HG02763 (cell line): ENCODE data around the gene CUBN.
"Not testable (repeated sequence)": the region's sequence is repeated elsewhere in the genome, so short reads cannot be mapped to it uniquely, and the experiment has no call there.

ENCODE experiments used
- ATAC-seq: cut with Tn5 transposase; IDR thresholded peaks from one replicate; pipeline ENCODE4 v1.9.1; 2021; ENCODE audit warnings: mild to moderate bottlenecking, moderate library complexity; ENCODE audit not compliant: unreplicated experiment

The CUBN gene

DNA sequence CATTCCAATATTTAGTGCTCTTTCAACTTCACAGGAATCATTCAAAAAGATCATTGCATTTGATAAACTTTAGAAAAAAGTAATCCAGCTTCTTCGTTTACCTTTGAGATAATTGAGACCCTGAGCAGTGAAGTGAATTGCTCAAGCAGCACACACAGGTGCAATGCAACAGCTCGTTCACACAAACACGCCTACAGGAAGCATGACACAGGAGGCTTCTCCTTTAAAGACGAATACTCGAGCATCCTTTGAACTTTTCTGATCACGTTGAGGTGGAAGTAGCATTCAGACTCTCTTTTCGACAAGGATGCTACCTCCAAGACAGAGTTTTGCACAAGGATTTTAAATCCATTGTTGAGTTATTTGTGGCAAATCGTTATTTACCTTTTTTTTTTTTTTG lies 294.4 kb downstream of the CUBN start:
- no peak for ATAC-seq

- ATAC-seq, result no peak
These were observed 297.1 kb downstream of the CUBN start for GRCh38 chr10:16832351-16833080.

DNA sequence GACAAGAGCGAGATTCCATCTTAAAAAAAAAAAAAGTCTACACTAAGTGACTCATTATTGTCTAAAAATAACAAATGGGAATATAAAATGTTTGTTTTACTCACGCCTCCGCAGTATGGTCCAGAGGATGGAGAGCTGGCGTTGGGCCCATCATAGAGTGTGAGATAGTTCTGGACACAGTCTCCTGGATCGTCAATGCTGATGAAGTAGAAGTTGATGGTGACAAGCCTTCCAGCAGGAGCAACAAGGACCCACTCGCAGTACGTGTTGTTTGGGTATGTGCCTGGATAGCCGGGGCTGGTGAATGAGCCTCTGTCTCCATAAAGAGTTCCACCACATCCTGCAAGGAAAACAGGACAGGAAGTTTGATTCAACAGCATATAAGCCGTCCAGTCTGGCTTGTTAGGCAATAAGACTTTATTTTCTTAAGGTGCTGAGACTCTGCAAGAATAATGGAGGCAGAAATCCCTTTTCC lies 300.9 kb downstream of the CUBN start:
- no peak for ATAC-seq

GRCh38 chr10:16828114-16828568 lies 301.5 kb downstream of the CUBN start:
- peak; percentile 71 for ATAC-seq

DNA sequence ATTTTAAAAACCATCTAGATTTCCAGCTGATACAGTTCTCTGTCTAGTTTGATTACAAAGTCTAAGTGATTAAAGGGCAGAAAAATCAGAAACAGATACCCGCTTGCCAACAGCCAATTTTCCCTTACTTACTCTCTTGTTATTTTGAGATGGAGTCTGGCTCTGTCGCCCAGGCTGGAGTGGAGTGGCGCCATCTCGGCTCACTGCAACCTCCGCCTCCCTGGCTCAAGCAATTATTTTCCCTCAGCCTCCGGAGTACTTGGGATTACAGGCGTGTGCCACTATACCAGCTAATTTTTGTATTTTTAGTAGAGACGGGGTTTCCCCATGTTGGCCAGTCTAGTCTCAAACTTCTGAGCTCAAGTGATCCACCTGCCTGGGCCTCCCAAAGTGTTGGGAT lies 302.1 kb downstream of the CUBN start:
- ATAC-seq, result not testable (repeated sequence)

DNA sequence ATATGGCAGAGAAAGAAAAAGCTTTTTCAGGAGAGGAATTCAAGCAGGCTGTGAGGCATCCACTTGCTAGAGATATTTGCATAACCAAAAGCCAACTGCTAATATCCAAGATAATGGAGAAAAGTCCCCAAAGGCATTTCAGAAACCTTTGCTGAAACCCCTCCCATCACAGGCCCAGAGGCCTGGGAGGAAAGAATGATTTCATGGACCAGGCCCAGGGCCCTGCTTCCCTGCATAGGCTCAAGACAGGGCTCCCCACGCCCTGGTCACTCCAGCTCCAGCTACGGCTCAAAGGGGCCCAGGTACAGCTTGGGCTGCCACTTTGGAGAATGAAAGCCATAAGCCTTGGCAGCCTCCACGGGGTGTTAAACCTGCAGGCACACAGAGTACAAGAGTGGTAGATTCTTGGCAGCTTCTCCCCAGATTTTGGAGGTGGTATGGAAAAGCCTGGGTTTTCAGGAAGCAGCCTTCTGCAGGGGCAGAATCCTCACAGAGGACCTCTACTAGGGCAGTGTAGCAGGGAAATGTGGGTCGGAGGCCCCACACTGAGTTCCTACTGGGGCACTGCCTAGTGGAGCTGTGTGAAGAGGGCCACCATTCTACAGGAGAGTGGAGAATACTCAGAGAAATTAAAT lies 306.8 kb downstream of the CUBN start:
- ATAC-seq, result no peak

DNA sequence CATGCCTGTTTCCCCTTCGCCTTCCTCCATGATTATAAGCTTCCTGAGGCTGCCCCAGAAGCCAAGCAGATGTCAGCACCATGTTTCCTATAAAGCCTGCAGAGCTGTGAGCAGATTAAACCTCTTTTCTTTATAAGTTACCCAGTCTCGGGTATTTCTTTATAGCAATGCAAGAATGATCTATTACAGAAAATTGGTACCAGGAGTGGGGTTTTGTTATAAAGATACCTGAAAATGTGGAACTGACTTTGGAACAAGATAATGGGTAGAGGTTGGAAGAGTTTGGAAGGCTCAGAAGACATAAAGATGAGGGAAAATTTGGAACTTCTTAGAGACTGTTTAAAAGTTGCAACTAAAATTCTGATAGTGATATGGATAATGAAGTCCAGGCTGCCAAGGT lies 307.6 kb downstream of the CUBN start:
- no peak for ATAC-seq

- ATAC-seq, result no peak
These were observed 309.2 kb downstream of the CUBN start for GRCh38 chr10:16820421-16820820.

DNA sequence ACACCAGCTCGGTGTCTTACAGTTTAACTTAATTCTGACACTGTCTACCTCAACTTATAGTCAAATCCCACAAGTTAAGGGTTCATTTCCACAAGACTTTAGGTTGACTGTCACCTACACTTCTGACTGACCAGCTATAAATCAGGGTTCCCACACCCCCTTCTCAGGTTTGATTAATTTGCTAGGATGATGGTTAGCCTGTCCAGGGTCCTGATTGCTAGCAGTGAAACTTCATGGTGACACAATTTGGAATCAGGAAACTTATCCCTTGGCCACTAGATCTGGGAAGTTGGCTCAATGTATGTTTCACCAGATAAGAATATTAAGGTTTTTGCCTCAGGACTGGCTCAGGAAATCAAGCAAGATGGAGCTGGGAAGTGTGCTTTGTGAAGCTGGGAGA lies 309.6 kb downstream of the CUBN start:
- no peak for ATAC-seq

GRCh38 chr10:16819436-16819835 lies 310.2 kb downstream of the CUBN start:
- ATAC-seq, result no peak

DNA sequence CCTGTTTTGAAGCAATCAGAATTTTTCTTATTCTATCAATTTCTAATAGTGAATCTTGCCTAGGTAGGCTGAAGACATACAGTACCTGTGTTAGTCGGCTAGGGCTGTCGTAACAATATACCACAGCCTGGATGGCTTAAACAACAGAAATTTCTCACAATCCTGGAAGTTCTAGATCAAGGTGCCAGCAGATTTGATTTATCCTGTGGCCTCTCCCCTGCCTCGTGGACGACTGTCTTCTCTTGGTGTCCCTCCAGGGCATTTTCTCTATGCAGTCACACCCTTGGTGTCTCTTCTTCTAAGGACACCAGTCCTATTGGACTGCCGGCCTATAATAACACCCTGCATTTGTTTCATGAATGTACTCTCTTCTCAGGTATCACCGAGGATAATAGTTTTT lies 310.6 kb downstream of the CUBN start:
- no peak for ATAC-seq

DNA sequence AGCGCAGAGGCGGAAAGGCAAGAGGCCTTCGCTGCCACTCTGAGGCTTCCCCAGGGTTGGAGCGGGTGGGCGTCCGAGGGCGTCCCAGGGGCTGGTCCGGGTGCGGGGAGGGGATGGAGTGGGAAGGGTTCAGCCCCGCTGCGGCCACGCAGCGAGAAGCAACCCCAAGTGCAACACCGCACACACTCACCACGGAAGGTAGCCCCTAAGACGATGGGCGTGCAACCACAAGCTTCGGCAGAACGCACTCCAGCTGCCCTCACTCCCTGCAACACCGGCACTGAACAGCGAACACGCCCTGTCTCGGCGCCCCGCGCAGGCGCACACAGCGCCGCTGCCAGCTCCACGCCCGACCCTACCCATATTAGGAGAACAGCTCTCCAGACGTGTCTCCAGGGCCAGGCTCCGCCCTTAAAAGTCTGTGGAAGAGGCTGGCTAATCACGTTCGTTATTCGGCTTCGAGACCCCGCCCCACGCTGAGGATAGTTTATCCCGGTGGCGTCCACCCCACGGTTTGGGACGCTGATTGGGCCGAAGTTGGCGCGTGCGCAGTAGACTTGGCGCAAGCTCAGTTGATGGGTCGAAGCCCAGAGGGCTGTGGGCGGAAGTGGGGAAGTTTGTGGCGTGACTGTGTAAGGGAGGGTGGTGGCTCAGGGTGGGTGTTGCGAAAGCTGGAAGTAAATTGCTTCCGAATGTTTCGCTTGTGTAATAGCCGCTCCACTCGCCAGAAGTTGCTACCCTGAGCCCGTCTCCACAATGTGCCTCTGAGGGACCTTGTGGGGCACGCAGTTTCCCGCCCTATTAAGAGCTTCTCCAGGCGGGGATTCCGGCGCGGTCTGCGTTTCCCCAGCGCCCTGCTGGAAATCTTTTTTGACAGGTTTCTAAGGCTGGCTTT lies 312.2 kb downstream of the CUBN start, which contains the start of gene RSU1:
Gene RSU1, minus strand, starts transcription at position 300 of the 895 bp plus-strand sequence. CDS start 343 bp downstream, outside the sequence.
- ATAC-seq, result peak; percentile 99

- no peak for ATAC-seq
These were observed 312.8 kb downstream of the CUBN start for GRCh38 chr10:16816830-16817124.

DNA sequence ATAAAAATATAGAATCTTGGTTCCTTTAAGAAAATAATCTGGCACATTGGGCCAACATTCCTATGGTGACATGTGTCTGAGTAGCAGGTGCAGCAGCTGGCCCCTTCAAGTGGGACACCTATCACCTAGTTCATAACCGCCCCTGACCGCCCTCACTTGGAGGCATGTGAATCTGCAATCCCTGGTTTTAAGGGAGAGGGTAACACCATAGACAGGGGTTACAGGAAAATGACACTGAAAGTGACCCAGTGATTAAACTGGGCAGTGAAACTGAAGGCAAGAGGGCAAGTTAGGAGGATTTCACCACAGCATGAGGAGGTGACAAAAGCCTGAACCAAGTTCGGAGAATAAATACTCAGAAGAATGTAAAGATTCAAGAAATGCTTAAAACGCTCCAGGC lies 313.4 kb downstream of the CUBN start:
- ATAC-seq, result no peak

GRCh38 chr10:16814012-16814411 lies 315.6 kb downstream of the CUBN start:
- ATAC-seq, result no peak

DNA sequence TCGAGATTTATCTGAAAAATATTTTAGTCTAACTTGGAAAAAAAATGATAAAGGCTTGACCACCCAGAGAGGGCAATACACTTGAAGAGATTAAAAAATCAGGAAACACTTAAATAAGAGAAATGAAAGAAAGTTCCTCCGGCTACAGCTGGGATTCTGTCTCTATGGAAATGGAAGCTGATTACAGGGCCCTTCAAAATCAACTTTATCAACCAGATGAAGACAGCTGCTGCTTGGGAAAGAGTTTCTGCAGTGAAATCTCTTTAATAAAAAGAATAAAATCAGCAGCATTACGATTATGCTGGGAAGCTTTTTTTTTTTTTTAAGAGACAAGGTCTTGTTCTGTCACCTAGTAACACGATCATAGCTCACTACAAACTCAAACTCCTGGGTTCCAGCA lies 316.9 kb downstream of the CUBN start:
- no peak for ATAC-seq

GRCh38 chr10:16811765-16812164 lies 317.8 kb downstream of the CUBN start:
- ATAC-seq, result no peak

GRCh38 chr10:16811292-16811691 lies 318.3 kb downstream of the CUBN start:
- ATAC-seq, result no peak

- ATAC-seq, result peak; percentile 84
These were observed 320.4 kb downstream of the CUBN start for GRCh38 chr10:16809074-16809718.

DNA sequence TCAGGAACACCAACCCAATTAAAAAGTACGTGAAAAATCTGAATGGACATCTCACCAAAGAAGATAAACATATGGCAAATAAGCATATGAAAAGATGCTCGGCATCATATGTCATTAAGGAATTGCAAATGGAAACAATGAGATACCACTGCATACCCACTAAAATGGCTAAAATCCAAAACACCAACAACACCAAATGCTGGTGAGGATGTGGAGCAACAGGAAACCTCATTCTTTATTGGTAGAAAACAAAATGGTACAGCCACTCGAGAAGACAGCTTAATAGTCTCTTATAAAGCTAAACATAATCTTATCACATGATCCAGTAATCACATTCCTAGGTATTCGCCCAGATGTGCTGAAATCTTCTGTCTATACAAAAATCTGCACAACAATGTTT lies 325.5 kb downstream of the CUBN start:
- ATAC-seq, result no peak

GRCh38 chr10:16803464-16803863 lies 326.1 kb downstream of the CUBN start:
- no peak for ATAC-seq
